Keratinocyte (primary cell): ENCODE results near the gene SLC39A11. TPM values are rescaled to one million over a fixed set of nuclear protein-coding genes. Genes with fewer than 3 reads are reported as not detected.

ENCODE experiments used
- DNase-seq: peaks from one replicate; pipeline ENCODE4 v3.0.0-alpha.2; 2011; ENCODE audit warnings: low read depth, missing footprints, low spot score
- FAIRE-seq: peaks from 2 replicates; lab custom pipeline; 2011; peaks lifted over from hg19 to GRCh38; lab: Jason Lieb, UNC
- H2AFZ ChIP-seq: 2 replicates; pipeline ENCODE4 v1.6.0; 2012; ENCODE audit warnings: low read length, control low read depth, inconsistent platforms; ENCODE audit not compliant: control insufficient read depth
- H3K27ac ChIP-seq: 2 replicates; pipeline ENCODE4 v1.5.1; 2011; ENCODE audit warnings: low read length; ENCODE audit not compliant: control insufficient read depth, insufficient read depth
- H3K27me3 ChIP-seq: 3 replicates; pipeline ENCODE4 v1.6.0; 2011; ENCODE audit warnings: low read length; ENCODE audit not compliant: control insufficient read depth, insufficient read depth; ENCODE audit errors: extremely low read depth
- H3K36me3 ChIP-seq, 2 experiments: 2 replicates in 1 of 2; 3 replicates in 1 of 2; pipeline ENCODE4 v1.5.1; 2011; ENCODE audit warnings: low read length in 2 of 2, mild to moderate bottlenecking in 1 of 2; ENCODE audit not compliant: control insufficient read depth in 2 of 2, insufficient read depth in 2 of 2; ENCODE audit errors: extremely low read depth in 1 of 2
- H3K4me1 ChIP-seq: 3 replicates; pipeline ENCODE4 v1.5.1; 2011; ENCODE audit warnings: low read length; ENCODE audit not compliant: control insufficient read depth, insufficient read depth; ENCODE audit errors: extremely low read depth
- H3K4me2 ChIP-seq: 3 replicates; pipeline ENCODE4 v1.6.0; 2011; ENCODE audit warnings: low read depth, low read length; ENCODE audit not compliant: control insufficient read depth, insufficient read depth; ENCODE audit errors: extremely low read depth
- H3K4me3 ChIP-seq, 3 experiments: fragments of 200-600 bp in 1 of 3; sonication (generic) in 1 of 3; 2 replicates in 2 of 3; 3 replicates in 1 of 3; pipeline ENCODE4 v1.5.1; 2011 to 2016; ENCODE audit warnings: low read length in 3 of 3, mild to moderate bottlenecking in 3 of 3, control low read depth in 2 of 3, inconsistent platforms in 1 of 3, low read depth in 1 of 3, mixed read lengths in 1 of 3, mixed run types in 1 of 3, moderate library complexity in 1 of 3; ENCODE audit not compliant: control insufficient read depth in 2 of 3, insufficient read depth in 2 of 3; ENCODE audit errors: extremely low read depth in 1 of 3
- H3K79me2 ChIP-seq: 2 replicates; pipeline ENCODE4 v1.6.0; 2012; ENCODE audit warnings: low read length; ENCODE audit not compliant: control insufficient read depth, insufficient read depth
- H3K9ac ChIP-seq: 3 replicates; pipeline ENCODE4 v1.6.0; 2011; ENCODE audit warnings: low read length; ENCODE audit not compliant: control insufficient read depth, insufficient read depth; ENCODE audit errors: extremely low read depth
- H3K9me1 ChIP-seq: 3 replicates; pipeline ENCODE4 v1.6.0; 2011; ENCODE audit warnings: low read length; ENCODE audit not compliant: control insufficient read depth, insufficient read depth; ENCODE audit errors: extremely low read depth
- H3K9me3 ChIP-seq: 2 replicates; pipeline ENCODE4 v1.5.1; 2012; ENCODE audit warnings: low read depth, low read length; ENCODE audit not compliant: control insufficient read depth
- H4K20me1 ChIP-seq: 3 replicates; pipeline ENCODE4 v1.6.0; 2011; ENCODE audit warnings: low read length; ENCODE audit not compliant: control insufficient read depth, insufficient read depth; ENCODE audit errors: extremely low read depth
- CTCF ChIP-seq, 3 experiments: IDR thresholded peaks in 1 of 3; conservative IDR thresholded peaks in 1 of 3; optimal IDR thresholded peaks in 1 of 3; 2 replicates in 2 of 3; 3 replicates in 1 of 3; pipeline versions ENCODE3 to v1.5.1; 2011; ENCODE audit warnings: low read length in 3 of 3, mild to moderate bottlenecking in 3 of 3, moderate library complexity in 2 of 3, control low read depth in 1 of 3, inconsistent platforms in 1 of 3; ENCODE audit not compliant: insufficient read depth in 2 of 3; ENCODE audit errors: extremely low read depth in 1 of 3
- EZH2 ChIP-seq: IDR thresholded peaks from one replicate; pipeline ENCODE4 v1.6.1; 2012; ENCODE audit warnings: inconsistent platforms, mild to moderate bottlenecking, low read length, moderate library complexity
- dilution Hi-C: fragments of 300-500 bp; cut with MboI; formaldehyde crosslinking; loops from one replicate; pipeline ENCODE4 v1.7.0; 2020; ENCODE audit warnings: low sequenced_read_pairs; ENCODE audit not compliant: extremely low pct_ligation_motif_present
- polyA plus RNA-seq, 5 experiments: library from polyadenylated mRNA; depleted of rRNA in 3 of 5; stranded (reverse) in 3 of 5; stranded (forward) in 1 of 5; unstranded in 1 of 5; fragments of >200 nt; gene quantifications; 1 replicate in 1 of 5; 2 replicates in 3 of 5; 3 replicates in 1 of 5; pipeline versions ENCODE4 v1.2.1 to v1.2.3, GENCODE V29; 2011 to 2012; ENCODE audit warnings: missing spikeins in 2 of 5, low read depth in 1 of 5, low replicate concordance in 1 of 5

SLC39A11 gene
- polyA plus RNA-seq, 1 donor (not counting 4 experiments of a cell fraction or from before 2014, with no cell fraction given): 11.5 TPM

- Histone ChIP-seq H3K27ac (no peak overlapping the region), H3K36me3 (no peaks in the 10 kb centered on the region), H3K4me2 (no peak overlapping the region), H3K4me3 (no peak overlapping the region), H4K20me1 (no peaks in the 10 kb centered on the region), H3K4me1 (no peaks in the 10 kb centered on the region), H3K9me3 (no peaks in the 10 kb centered on the region), H3K27me3 (no peaks in the 10 kb centered on the region), H3K79me2 (no peaks in the 10 kb centered on the region), H3K9ac (no peak overlapping the region), H3K9me1 (no peaks in the 10 kb centered on the region), H2AFZ (no peak overlapping the region)
- DNase-seq (no peak), FAIRE-seq (no peak)
- dilution Hi-C loops: no loop called here
- TF ChIP-seq EZH2 (no peak), CTCF (optimal IDR thresholded peaks at IDR 0.05 in 1 of 3, IDR thresholded peaks at IDR 0.05 in 1 of 3, conservative IDR thresholded peaks at IDR 0.05 in 1 of 3; ENCODE audit: extremely low read depth in 1 of 3, insufficient read depth in 2 of 3, low read length in 3 of 3) (no peak)
Observed at GRCh38 chr17:72812823-72813222, 279.7 kb downstream of the SLC39A11 start.

DNA sequence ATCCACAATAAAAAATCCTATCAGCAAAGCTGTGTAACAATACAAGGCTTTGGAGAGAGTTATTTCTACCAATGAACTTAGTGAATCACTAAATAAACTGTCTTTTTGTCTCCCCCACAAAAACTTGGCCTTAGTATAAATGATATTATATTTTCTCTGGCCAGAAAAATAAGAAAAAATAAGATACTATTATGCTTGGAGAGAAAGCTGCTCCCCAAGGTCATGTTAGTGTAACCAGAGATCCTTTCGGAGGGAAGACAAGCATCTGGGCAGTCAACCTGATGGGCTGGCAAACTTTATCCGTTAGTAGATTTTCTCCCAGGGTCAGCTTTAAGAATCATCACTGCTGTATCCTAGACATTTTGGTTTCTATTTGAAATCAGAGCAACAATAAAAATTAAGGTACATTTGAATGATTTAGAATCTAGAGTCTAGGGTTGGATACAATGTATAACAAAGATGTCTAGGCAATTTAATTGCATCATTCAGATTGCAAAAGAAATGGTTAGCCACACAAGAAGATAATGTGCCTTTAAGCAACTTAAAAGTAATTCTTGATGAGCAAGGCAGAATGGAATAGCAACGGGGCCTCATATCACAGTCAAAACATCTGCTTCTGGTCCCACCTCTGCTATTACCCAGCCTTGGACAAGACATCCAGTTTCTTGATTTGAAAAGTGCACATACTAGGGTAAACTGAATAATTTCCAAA lies 280.4 kb downstream of the SLC39A11 start:
- no peak for DNase-seq
- no peak overlapping the region for H2AFZ ChIP-seq
- no peaks in the 10 kb centered on the region for H3K36me3 ChIP-seq
- H3K27ac ChIP-seq: no peak overlapping the region
- no peaks in the 10 kb centered on the region for H3K27me3 ChIP-seq
- H3K9me1 ChIP-seq: no peaks in the 10 kb centered on the region
- H4K20me1 ChIP-seq: no peaks in the 10 kb centered on the region
- no peak for FAIRE-seq
- H3K4me3 ChIP-seq: no peak overlapping the region
- H3K9ac ChIP-seq: no peak overlapping the region
- dilution Hi-C loops: no loop called here
- no peak overlapping the region for H3K4me2 ChIP-seq
- no peaks in the 10 kb centered on the region for H3K79me2 ChIP-seq
- H3K4me1 ChIP-seq: no peaks in the 10 kb centered on the region
- TF ChIP-seq CTCF (optimal IDR thresholded peaks at IDR 0.05 in 1 of 3, IDR thresholded peaks at IDR 0.05 in 1 of 3, conservative IDR thresholded peaks at IDR 0.05 in 1 of 3; ENCODE audit: extremely low read depth in 1 of 3, insufficient read depth in 2 of 3, low read length in 3 of 3) (no peak), EZH2 (no peak)
- no peaks in the 10 kb centered on the region for H3K9me3 ChIP-seq
